ENCODE results near the gene CCN6.
"Not testable (repeated sequence)": the region's sequence is repeated elsewhere in the genome, so short reads cannot be mapped to it uniquely, and the experiment has no call there.

- not testable (repeated sequence) for TF ChIP-seq CTCF, POLR2A (IDR thresholded peaks at IDR 0.05)
Observed at GRCh38 chr6:112047523-112047922, 6.4 kb upstream of the CCN6 start.
